ENCODE measurements around the gene RGS7BP.
"Not testable (repeated sequence)": the region's sequence is repeated elsewhere in the genome, so short reads cannot be mapped to it uniquely, and the experiment has no call there.

RGS7BP gene

GRCh38 chr5:64558641-64559040, 52.8 kb downstream of the RGS7BP start:
- not testable (repeated sequence) for DNase-seq (ENCODE audit: low spot score)

GRCh38 chr5:64566310-64566916, 60.6 kb downstream of the RGS7BP start:
- DNase-seq (ENCODE audit: low spot score) = no peak

- DNase-seq (ENCODE audit: low spot score) = no peak
Observed at GRCh38 chr5:64569858-64570257, 64.0 kb downstream of the RGS7BP start.

GRCh38 chr5:64570395-64570996, 64.7 kb downstream of the RGS7BP start:
- DNase-seq (ENCODE audit: low spot score) = no peak

GRCh38 chr5:64575561-64575960, 69.7 kb downstream of the RGS7BP start:
- no peak for DNase-seq (ENCODE audit: low spot score)

GRCh38 chr5:64576250-64576649, 70.4 kb downstream of the RGS7BP start:
- DNase-seq (ENCODE audit: low spot score) = no peak

- DNase-seq (ENCODE audit: low spot score) = no peak
Observed at GRCh38 chr5:64585646-64586045, 79.8 kb downstream of the RGS7BP start.

GRCh38 chr5:64587370-64587769, 81.6 kb downstream of the RGS7BP start:
- DNase-seq (ENCODE audit: low spot score) = no peak

GRCh38 chr5:64592730-64593341, 87.0 kb downstream of the RGS7BP start:
- DNase-seq (ENCODE audit: low spot score) = no peak

GRCh38 chr5:64594025-64594424, 88.2 kb downstream of the RGS7BP start:
- DNase-seq (ENCODE audit: low spot score) = no peak

- peak; percentile 83 for DNase-seq (ENCODE audit: low spot score)
Observed at GRCh38 chr5:64594601-64595000, 88.8 kb downstream of the RGS7BP start.

GRCh38 chr5:64595031-64595855, 89.4 kb downstream of the RGS7BP start:
- no peak for DNase-seq (ENCODE audit: low spot score)

GRCh38 chr5:64599226-64599625, 93.4 kb downstream of the RGS7BP start:
- peak; percentile 34 for DNase-seq (ENCODE audit: low spot score)

- no peak for DNase-seq (ENCODE audit: low spot score)
Observed at GRCh38 chr5:64603676-64604075, 97.9 kb downstream of the RGS7BP start.

GRCh38 chr5:64606926-64607325, 101.1 kb downstream of the RGS7BP start:
- no peak for DNase-seq (ENCODE audit: low spot score)

GRCh38 chr5:64612344-64612961, 106.6 kb downstream of the RGS7BP start:
- peak; percentile 60 for DNase-seq (ENCODE audit: low spot score)

- DNase-seq (ENCODE audit: low spot score) = no peak
Observed at GRCh38 chr5:64615895-64616294, 110.1 kb downstream of the RGS7BP start.

GRCh38 chr5:64619609-64620008, 113.8 kb downstream of the RGS7BP start:
- no peak for DNase-seq (ENCODE audit: low spot score)

- no peak for DNase-seq (ENCODE audit: low spot score)
Observed at GRCh38 chr5:64622991-64623390, 117.2 kb downstream of the RGS7BP start.

GRCh38 chr5:64625678-64626077, 119.9 kb downstream of the RGS7BP start:
- no peak for DNase-seq (ENCODE audit: low spot score)

- DNase-seq (ENCODE audit: low spot score) = no peak
Observed at GRCh38 chr5:64628901-64629300, 123.1 kb downstream of the RGS7BP start.

GRCh38 chr5:64629841-64630240, 124.0 kb downstream of the RGS7BP start:
- no peak for DNase-seq (ENCODE audit: low spot score)
